Fibroblast of the aortic adventitia (primary cell): ENCODE results near the gene ZSCAN5B. TPM values are rescaled to one million over a fixed set of nuclear protein-coding genes. Genes with fewer than 3 reads are reported as not detected.
"Not testable (repeated sequence)": the region's sequence is repeated elsewhere in the genome, so short reads cannot be mapped to it uniquely, and the experiment has no call there.

Experiments
- DNase-seq: peaks from one replicate; pipeline ENCODE4 v3.0.0-alpha.2; 2010; ENCODE audit warnings: low read depth
- H3K4me3 ChIP-seq: 2 replicates; pipeline ENCODE4 v1.5.1; 2011; ENCODE audit warnings: low read depth, mild to moderate bottlenecking, control low read depth, low read length, moderate library complexity
- CTCF ChIP-seq: IDR thresholded peaks from 2 replicates; pipeline ENCODE4 v1.5.1; 2011; ENCODE audit warnings: mild to moderate bottlenecking, low read length, control low read depth, inconsistent platforms; ENCODE audit not compliant: insufficient read depth
- total RNA-seq: library from RNA; depleted of rRNA; stranded (reverse); fragments of >200 nt; gene quantifications from 2 replicates; pipeline ENCODE4 v1.2.3, GENCODE V29; 2012; ENCODE audit warnings: low replicate concordance

ZSCAN5B gene
- 0.09 TPM in 1 of 2 replicates, not detected in the other for total RNA-seq

GRCh38 chr19:56197646-56198045 lies at the start of gene ZSCAN5B:
Gene ZSCAN5B, minus strand, starts transcription at chr19:56197783. Its CDS starts 4,731 bp downstream, at chr19:56193052.
- not testable (repeated sequence) for DNase-seq

GRCh38 chr19:56245764-56246163 lies 48.2 kb upstream of the ZSCAN5B start:
- not testable (repeated sequence) for H3K4me3 ChIP-seq, DNase-seq

More at GRCh38 chr19:56197646-56198045, at the start of gene ZSCAN5B:
- H3K4me3 ChIP-seq, result not testable (repeated sequence)

GRCh38 chr19:56245121-56245740 lies 47.6 kb upstream of the ZSCAN5B start:
- no peak overlapping the region for H3K4me3 ChIP-seq
- TF ChIP-seq CTCF, result no peak
- no peak for DNase-seq

- TF ChIP-seq CTCF, result no peak
- no peak overlapping the region for H3K4me3 ChIP-seq
- no peak for DNase-seq
Observed at GRCh38 chr19:56223481-56223880, 25.9 kb upstream of the ZSCAN5B start.

- no peak overlapping the region for H3K4me3 ChIP-seq
- TF ChIP-seq CTCF, result no peak
- no peak for DNase-seq
Observed at GRCh38 chr19:56222901-56223300, 25.3 kb upstream of the ZSCAN5B start.

GRCh38 chr19:56221851-56222250 lies 24.3 kb upstream of the ZSCAN5B start:
- H3K4me3 ChIP-seq, result no peak overlapping the region
- no peak for TF ChIP-seq CTCF
- DNase-seq, result no peak

GRCh38 chr19:56221442-56221841 lies 23.9 kb upstream of the ZSCAN5B start:
- peak; percentile 2 for TF ChIP-seq CTCF
- DNase-seq, result peak; percentile 1
- H3K4me3 ChIP-seq, result not testable (repeated sequence)

GRCh38 chr19:56218961-56219360 lies 21.4 kb upstream of the ZSCAN5B start:
- TF ChIP-seq CTCF, result no peak
- no peak overlapping the region for H3K4me3 ChIP-seq
- no peak for DNase-seq
